Coronary artery (tissue), 2 donors: ENCODE results near the gene RAB30.
A peak's percentile ranks its signal among the peaks of the same experiment; 100 is the strongest.
"Not testable (repeated sequence)": the region's sequence is repeated elsewhere in the genome, so short reads cannot be mapped to it uniquely, and the experiment has no call there.

Experiments used
- DNase-seq: peaks from one replicate; pipeline ENCODE4 v3.0.0-alpha.2; 2017; ENCODE audit warnings: low spot score
- H3K27ac ChIP-seq, 2 donors: fragments of 200-600 bp; sonication (generic); one replicate each; pipeline ENCODE4 v1.5.1; 2016 to 2019
- H3K4me3 ChIP-seq: fragments of 200-600 bp; sonication (generic); 2 replicates; pipeline ENCODE4 v1.5.1; 2016; ENCODE audit warnings: mild to moderate bottlenecking, moderate library complexity
- TF ChIP-seq, protein P1 (sequence below): fragments of 200-600 bp; sonication (generic); IDR thresholded peaks from one replicate; pipeline ENCODE4 v1.5.1; 2019; ENCODE audit warnings: antibody characterized with exemption

RAB30 gene

DNA sequence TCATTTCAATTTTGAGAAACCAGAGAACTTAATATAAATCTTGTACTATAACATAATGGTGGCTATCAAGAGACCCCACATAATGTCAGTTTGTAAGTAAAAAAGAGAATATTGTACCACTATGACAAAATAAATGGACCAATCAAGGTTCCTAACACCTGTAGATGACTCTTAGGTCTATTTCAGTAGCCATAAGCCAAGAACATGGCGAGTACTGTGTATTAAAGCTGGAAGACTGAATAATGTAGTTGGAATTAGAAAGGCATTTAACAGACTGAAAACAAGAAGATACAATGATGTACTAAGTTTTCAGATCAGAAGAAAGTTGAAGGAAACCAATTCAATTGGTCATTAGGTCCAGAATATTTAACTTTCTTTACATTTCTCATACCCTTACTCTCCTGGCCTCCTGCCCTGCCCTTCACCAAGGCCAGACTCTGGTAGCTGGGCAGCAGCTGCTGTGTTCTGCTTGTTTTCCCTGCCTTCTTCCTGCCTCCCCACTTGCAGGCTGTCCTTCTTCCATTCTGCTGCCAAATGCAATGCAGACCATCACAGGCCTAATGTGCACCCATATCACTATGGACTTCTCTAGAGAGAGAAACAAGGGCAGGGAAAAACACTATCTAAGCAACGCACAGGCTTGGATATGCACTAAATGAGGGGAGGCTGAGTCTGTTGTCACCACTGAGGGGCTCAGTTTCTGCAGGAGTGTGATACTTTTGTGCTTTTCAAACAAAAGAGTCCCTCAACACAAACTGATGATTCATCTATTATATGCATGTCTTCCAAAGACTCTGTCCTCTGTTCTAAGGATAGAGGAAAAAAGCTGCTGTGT is 60.1 kb downstream of the RAB30 start:
- Histone ChIP-seq H3K27ac (no peak overlapping the region), H3K4me3 (no peak overlapping the region)
- TF ChIP-seq, protein P1, sequence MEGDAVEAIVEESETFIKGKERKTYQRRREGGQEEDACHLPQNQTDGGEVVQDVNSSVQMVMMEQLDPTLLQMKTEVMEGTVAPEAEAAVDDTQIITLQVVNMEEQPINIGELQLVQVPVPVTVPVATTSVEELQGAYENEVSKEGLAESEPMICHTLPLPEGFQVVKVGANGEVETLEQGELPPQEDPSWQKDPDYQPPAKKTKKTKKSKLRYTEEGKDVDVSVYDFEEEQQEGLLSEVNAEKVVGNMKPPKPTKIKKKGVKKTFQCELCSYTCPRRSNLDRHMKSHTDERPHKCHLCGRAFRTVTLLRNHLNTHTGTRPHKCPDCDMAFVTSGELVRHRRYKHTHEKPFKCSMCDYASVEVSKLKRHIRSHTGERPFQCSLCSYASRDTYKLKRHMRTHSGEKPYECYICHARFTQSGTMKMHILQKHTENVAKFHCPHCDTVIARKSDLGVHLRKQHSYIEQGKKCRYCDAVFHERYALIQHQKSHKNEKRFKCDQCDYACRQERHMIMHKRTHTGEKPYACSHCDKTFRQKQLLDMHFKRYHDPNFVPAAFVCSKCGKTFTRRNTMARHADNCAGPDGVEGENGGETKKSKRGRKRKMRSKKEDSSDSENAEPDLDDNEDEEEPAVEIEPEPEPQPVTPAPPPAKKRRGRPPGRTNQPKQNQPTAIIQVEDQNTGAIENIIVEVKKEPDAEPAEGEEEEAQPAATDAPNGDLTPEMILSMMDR: no peak
- no peak for DNase-seq

DNA sequence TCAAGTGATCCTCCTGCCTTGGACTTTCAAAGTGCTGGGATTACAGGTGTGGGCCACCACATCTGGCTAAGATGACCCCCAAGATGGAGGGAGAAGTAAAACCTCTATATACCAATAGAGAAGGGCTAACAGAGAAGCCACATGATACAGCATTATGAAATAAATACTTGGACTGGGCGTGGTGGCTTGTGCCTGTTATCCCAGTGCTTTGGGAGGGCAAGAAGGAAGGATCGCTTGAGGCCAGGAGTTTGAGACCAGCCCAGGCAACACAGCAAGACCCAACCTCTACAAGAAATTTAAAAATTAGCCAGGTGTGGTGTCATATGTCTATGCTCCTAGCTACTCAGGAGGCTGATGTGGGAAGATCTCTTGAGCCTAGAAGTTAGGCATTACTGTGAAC is 61.7 kb downstream of the RAB30 start:
- DNase-seq: no peak
- Histone ChIP-seq H3K27ac (no peak overlapping the region), H3K4me3 (no peak overlapping the region)
- TF ChIP-seq, protein P1: no peak

DNA sequence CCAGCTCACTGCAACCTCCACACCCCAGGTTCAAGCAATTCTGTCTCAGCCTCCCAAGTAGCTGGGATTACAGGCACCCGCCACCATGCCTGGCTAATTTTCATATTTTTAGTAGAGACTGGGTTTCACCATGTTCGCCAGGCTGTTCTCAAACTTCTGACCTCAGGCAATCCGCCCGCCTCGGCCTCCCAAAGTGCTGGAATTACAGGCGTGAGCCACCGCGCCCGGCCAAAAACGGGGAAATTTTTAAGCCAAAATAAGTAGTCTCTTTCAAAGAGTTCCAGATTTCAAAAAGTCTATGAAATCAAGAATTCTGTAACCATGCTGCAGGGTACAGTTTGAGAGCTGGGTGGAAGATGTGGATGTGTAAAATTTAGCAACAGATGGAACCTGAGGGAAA is 62.6 kb downstream of the RAB30 start:
- H3K4me3 ChIP-seq, DNase-seq, H3K27ac ChIP-seq: not testable (repeated sequence)

DNA sequence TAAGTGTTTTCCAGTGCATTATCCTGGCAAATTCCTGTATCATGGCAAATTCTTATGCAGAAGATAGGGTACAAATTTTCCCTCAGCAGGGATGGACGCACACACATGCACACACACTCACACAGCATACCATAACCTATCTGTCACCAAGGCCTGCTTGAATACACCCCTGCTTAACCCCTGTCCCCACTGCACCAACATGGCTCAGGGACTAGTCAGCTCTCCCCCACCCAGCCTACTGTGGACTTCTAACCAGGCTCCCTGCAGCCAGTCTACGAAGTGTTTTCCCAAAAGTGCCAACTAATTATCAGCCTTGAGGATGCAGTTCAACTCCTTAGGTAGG is 63.1 kb downstream of the RAB30 start:
- no peak overlapping the region for H3K4me3 ChIP-seq
- TF ChIP-seq, protein P1: no peak
- peak overlapping the region in 1 of 2 donors; percentile 44 for H3K27ac ChIP-seq
- no peak for DNase-seq

DNA sequence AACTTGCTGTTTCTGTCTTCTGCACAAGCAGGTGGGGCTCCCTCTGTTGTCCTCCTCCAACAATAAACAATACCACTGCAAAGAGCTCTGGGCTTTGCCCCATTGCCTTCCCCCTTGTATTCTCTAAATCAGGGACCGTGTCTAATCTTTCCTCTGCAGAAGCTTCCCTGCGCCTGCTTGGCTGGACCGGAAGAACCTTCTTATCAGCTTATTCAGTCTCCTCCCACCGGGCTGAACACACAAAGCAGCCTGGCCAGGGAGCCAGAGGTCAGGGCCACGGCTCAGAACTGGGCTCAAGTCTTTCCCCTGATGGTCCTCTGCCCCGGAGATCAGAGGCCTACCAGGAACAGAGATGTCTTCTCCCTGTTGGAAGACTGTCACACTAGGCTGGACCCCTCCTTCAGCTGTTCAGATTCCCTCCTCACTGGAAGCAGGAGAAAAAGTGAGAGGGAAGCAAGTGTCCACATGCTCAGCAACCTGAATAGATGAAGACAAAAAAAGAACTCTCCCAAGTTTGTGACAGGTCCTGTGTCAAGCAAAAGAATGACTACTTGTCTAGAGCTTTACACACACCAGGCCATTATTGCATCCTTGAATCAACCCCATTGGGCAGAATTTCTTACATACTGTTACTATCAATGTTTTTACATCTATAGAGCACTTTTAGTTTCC is 63.7 kb downstream of the RAB30 start:
- TF ChIP-seq, protein P1: no peak
- H3K4me3 ChIP-seq: no peak overlapping the region
- no peak for DNase-seq
- peak overlapping the region; percentile 24 to 44 for H3K27ac ChIP-seq

DNA sequence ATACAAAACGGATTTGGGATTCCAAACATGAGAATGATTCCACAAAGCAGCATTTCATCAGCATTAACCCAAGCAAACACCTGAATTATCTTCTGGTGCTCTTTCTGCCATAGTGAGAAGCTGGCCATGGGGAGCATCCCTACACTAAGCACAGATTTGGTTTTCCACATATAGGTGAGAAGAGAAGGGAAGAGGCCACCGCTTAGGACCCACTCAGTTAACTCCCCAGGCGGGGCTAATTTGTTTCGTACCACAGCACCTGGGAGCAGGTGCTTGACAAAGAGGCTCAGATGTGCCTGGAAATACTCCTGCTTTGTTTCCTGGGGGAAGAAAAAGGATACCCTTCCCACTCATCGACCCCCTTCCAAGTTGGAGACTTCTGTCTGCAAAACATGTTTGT is 64.2 kb downstream of the RAB30 start:
- Histone ChIP-seq H3K27ac (peak overlapping the region in 1 of 2 donors; percentile 10), H3K4me3 (no peak overlapping the region)
- DNase-seq: no peak
- TF ChIP-seq, protein P1: no peak

DNA sequence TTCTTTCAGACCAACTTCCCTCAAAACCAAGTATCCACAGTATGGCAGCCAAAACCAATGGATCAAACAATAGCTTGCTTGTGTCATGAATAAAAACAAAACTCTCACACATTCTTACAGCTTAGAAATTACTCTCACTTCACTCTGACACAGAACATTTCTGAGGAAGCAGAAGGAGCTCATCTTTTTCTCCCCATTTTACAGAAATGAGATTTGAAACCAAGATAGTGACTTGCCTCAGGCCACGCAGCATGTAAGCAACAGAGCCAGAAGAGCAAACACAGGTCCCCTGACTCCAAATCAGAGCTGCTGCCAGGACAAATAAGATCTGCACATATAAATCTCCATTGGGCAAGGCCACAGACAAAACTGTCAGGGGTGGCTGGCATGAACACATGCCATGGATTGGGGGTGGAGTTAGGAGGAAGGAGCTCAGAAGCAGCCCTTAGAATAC is 64.8 kb downstream of the RAB30 start:
- no peak overlapping the region for H3K27ac ChIP-seq
- DNase-seq: no peak
- TF ChIP-seq, protein P1: no peak
- H3K4me3 ChIP-seq: no peak overlapping the region
